NCI-H2227 treated with DMSO at 0.1 percent for 48 hours (cell line): ENCODE data around the gene MRPL36.
"Not testable (repeated sequence)": the region's sequence is repeated elsewhere in the genome, so short reads cannot be mapped to it uniquely, and the experiment has no call there.

Source experiments
- DNase-seq: peaks from one replicate; lab custom pipeline; 2025; lab: John Stamatoyannopoulos, UW

MRPL36 gene

DNA sequence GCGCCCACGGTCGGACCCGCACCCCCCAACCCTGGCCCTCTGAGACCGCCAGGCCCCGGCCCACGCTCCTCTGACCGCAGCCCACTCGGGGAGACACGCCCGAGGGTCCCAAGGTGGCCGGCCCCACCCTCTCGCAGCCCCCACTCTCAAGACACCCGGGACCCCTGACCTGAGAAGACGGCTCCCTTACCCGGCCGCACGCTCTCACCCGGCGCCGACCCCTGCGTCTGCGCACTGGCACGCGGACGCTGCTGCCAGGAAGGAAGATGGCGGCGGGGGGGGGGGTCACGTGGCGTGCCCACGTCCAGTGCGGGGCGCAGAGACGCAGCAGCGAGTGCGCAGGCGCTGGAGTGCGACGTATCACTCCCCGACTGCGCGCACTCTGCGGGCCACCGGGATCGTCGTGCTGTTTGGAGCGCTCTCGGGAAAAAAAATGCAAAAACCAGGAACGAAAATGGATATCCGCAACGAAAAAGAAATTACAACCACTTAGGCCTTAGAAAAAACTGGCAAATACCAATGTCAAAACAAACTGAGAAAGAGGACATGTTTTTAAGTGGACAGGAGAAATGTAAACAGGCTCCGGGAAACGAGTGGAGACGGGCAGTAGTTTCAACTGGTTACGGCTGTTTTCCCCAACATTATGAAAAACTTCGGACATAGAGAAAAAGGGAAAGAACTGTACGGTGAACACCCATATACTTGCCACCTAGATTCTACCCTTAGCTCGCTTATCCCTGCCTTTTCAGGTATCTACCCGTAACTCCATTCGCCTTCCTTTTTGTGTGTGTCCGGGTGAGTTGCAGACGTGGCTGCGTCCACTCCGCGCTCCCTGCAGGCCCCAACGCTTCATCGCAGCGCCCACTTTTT lies at the start of gene MRPL36:
Gene MRPL36 (minus strand): TSS at position 236 of the 870 bp plus-strand sequence. CDS start 902 bp downstream, outside the sequence.
- DNase-seq, result peak; percentile 86

DNA sequence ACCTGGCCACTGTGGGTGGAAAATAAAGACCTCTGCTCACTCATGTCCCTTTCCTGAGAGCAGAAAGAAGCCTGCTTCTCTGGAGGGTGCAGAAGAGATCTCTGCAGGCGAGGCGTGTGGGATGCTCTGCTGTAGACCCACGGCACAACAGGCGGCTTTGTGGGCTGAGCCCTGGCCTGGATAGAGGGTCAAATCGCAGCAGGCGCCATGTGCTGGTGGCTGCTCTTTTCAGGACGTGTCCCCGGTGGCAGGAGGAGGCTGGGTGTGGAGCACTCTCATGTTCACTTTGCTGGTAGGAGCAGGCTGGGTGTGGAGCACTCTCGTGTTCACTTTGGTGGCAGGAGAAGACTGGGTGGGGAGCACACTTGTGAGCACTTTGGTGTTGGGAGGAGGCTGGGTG lies 48.0 kb upstream of the MRPL36 start:
- DNase-seq, result no peak

DNA sequence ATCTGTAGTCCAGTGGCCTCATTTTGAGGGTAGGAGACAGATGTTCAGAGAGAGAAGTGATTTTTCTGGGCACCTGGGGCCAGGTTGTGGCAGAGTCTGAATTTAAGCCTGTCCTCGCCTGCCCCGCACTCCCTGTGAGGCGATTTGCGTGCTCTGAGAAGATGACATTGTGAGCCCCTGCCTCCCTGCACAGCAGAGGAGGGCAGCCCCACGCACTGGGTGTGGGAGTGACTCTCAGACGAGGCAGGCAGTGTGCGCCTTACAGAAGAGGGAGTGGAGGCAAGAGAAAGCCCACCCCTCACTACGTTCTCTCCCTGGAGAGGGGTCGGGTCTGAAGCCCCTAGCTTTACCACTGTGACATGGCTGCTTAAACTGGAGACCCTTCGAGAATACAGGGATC lies 47.4 kb upstream of the MRPL36 start:
- no peak for DNase-seq

DNA sequence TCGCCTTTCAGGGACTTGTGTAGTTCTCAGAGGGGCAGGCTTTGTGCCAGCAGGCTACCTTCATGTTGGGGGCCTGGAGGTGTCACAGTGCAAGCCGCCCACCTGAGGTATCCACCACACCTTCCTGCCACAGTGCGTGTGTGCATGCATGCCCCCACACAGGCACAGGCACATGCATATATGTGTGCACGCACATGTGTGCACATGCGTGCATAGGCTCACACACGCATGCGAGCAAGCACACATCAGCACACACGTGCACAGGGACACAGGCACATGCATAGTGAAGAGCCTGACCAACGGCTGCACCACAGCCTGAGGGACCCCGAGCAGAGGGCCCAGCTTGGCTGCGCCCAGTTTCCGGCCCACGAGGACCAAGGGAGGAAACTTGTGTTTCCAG lies 46.9 kb upstream of the MRPL36 start:
- DNase-seq, result no peak

DNA sequence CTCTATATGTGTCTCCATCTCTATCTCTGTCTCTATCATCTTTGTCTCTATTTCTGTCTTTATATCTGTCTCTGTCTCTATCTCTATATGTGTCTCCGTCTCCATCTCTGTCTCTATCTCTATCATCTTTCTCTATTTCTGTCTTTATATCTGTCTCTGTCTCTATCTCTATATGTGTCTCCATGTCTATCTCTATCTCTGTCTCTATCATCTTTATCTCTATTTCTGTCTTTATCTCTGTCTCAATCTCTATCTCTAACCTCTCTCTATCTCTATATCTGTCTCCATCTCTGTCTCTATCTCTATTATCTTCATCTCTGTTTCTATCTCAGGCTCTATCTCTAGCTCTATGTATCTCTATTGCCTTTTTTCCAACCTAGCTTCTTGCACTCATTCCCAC lies 46.1 kb upstream of the MRPL36 start:
- DNase-seq, result no peak

DNA sequence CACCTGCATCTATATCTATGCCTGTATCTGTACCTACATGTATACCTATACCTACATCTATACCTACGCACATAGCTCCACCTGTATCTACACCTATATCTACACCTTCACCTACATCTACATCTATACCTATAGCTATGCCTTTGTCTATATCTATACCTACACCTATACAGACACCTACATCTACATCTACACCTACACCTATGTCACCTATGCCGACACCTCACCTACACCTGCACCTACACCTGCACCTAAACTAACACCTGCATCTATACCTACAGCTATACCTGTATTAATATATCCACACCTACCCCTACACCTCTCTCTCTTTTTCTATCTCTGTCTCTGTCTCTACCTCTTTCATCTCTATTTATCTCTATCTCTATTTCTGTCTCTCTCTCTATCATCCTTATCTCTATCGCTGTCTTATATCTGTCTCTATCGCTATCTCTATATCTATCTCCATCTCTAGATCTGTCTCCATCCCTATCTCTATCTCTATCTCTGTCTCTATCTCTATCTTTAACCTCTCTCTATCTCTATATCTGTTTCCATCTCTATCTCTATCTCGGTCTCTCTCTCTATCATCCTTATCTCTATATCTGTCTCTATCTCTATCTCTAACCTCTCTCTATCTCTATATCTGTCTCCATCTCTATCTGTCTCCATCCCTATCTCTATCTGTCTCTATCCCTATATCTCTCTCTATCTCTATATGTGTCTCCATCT lies 45.2 kb upstream of the MRPL36 start:
- DNase-seq, result no peak

DNA sequence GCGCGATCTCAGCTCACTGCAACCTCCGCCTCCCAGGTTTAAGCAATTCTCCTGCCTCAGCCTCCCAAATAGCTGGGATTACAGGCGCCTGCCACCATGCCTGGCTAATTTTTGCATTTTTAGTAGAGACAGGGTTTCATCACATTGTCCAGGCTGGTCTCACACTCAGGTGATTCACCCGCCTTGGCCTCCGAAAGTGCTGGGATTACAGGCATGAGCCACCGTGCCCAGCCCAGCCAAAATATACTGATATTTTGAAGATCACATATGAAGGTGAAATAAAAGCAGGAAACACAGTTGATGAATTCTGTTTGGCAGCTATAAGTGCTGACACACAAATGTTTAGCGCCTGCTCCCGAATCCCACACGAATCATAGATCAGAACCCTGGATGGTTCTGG lies 44.1 kb upstream of the MRPL36 start:
- not testable (repeated sequence) for DNase-seq

DNA sequence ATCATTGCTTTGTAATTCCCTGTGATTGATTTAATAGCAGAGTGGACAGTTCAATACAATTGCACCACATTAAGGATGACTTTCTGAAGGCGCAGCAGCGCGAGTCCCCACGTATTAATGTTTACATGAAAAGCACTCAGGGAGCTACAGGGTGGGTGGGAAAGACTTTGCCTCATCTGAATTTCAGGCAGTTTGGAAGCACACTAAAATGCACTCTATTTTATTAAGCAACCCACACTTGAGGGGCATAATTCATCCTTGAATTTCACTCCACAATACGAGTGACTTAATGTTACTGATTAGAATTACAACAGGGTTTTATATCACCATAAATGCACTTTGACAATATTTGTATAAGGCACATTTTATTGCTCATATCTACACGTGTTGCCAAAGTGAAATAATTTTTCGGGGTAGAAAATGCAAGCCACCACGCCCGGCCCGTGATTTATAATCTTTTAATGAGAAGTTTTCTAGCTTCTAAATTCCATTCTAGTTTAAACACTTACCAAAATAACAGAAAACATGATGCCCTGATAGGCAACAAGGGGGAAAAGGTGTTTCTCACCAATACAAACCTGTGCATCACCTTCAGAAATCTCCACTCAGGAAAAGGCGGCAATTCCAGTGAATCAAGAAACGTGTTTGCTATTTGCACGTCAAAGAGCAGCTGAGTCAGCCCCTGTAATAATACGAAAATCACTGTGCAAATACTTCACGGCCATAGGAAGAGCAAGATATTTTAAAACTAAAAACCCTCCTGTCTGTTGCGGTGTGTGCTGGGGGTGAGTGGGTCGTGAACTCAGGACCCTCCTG lies 42.6 kb upstream of the MRPL36 start:
- DNase-seq, result no peak

DNA sequence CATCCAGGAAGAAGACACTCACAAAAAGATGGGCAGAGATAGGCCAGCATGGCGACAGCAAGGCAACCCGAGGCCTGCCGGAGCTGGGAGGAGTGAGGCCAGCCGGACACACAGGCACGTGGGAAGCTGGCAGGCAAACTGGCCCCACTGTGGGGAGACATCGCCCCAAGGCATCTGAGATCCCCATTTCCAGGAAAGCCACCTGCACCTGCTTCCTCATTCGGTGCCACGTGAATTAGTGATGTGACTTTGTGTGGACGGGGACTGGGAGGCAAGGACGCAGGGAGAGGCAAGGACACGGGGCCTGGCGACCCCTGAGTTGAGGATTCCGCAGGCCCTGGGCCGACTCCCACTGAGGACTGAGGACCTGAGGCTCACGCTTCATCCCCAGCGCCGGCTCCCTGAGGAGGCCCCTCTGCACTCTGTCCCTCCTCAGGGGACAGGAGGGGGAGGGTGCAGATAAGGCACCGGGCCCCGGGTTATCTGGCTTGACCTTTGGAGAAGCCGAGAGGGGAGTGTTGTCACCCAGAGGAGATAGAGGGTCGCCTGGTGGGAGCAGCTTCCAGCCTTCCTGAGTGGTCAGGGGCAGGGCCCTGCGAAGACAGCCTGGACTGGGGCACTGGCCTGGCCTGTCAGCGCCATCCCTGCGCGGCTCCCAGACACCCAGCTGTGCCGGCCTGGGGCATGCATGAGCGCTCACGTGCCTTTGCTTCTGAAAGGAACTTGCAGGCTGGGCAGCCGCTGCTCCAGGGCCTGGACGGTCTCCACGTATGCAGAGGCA lies 41.3 kb upstream of the MRPL36 start:
- DNase-seq, result no peak

DNA sequence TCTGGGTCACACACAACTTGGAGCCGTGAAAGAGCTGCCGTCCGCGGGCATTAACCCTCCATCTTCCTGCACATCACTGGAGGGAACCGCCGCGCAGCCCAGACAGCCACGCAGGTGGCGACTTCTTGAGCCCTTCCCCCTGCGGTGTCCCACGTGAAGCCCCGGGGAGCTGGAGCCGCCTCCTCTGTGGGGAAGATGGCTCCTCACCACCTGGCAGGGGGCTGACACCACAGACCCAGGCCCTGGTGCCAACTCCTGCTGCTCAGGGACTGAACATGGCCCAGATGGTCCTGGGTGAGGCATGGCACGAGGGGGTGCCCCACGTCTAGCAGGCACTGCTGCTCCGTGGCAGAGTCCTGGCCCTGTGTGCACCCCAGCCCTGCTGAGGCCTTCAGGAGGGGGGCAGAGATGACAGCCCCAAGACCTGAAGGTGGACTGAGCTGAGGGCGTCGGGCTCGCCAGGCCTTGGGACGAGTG lies 40.5 kb upstream of the MRPL36 start:
- DNase-seq, result no peak

DNA sequence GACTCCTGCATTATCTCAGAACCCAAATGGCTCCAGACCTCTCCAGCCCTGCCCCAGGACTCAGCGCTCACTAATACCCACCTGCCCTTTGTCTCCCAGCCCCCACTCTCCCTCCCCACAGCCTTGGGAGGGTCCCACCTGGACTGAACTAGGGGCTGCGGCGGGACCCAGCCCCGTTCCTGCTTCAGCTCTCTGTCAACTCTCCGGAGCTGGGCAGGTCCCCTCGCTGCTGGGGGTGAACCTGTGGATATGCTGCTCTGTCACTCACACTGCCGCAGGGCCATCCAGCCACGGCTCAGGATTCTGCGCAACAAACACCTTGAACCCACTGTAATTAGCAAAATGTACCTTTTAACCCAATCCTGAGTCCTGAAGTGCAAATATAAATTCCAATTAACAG lies 38.4 kb upstream of the MRPL36 start:
- DNase-seq, result no peak

DNA sequence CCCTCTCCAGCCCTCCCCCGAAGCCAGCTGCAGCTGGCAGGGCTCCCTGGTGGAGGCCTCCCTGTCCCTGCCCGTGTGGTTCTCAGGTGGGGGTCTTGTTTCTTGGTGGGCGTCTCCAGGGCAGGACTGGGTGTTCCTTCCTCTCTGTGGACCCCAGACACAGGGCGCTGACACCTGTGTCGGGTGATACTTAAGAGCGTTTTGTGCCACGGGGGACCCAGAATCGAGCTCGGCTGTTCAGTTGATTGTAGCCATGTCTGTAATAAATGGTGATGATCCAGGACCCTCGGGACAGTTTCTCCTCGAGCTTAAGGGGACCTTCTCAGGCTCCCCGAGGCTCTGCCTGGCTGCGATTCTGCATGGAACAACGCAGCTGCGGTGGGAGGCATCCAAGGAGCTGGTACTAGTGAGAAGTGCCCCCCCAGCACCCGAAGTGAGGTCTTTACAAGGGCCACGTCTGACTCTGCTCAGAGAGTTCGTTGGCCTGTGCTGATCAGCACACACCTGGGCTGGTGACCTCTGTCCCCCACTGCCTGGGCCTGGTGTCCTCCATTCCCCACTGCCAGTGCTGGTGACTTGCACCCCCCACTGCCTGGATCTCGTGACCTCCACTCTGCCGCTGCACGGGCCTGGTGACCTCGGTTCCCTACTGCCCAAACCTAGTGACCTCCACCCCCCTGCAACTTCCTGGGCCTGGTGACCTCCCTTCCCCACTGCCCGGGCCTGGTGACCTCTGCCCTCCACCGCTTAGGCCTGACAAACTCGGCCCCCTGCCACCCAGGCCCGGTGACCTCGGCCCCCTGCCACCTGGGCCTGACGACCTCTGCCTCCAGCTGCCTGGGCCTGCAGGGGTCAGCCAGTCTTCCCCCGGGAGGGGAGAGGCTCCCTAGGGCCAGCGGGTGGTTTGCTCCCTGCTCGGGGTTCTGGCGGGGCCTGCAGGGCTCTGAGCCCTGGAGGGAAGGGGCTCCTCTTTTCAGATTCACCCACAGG lies 37.5 kb upstream of the MRPL36 start:
- no peak for DNase-seq

DNA sequence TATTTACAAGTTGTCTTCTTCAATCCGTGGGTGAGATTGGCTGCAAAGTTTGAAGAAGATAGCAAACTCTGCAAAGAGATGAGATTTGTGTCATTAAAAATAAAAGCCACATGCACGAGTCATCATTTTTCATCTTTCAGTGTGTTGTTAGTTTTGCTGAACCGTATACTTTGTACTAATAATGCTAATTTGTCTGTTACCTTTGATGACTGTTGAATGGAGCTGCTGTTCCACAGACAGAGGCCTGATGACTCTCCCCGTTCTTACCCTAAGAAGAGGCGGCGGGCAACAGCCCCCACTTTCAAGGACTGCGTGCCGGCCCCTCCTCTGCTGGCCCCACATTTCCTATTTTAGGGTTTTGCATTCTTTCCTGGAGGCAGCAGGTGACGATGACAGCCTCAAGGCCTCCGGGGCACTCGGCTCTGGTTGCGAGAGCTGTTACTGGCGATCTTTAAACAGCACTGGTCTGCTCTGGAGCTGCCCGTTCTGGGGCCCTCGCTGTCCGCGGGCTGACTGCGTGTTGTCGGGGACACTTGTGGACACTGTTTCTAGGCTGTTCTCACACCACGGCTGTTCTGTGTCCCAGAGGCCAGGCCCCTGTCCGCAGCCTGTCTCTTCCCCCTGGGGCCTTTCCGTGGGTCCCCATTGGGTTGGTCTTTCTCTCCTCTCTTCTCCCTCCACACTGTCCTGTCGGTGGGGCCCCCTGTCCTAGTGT lies 36.7 kb upstream of the MRPL36 start:
- no peak for DNase-seq

DNA sequence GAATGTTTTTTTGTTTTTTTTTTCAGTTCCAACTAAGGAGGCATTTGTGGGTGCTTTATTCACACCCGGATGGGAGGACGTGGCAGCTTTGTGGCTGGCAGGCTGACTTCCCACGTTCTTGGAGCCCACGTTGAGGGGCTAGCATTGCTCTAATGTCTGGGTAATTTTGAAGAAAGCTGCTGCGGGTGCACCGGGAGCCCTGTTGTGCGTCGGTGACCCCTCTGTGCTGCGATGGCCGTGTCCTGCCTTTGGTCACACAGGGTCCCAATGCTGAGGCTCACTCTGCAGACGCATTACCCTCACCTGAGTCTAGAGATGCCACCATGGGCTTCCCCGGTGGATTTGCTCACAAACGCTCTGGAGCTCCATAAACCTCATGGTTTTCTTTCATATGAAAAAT lies 35.8 kb upstream of the MRPL36 start:
- no peak for DNase-seq

DNA sequence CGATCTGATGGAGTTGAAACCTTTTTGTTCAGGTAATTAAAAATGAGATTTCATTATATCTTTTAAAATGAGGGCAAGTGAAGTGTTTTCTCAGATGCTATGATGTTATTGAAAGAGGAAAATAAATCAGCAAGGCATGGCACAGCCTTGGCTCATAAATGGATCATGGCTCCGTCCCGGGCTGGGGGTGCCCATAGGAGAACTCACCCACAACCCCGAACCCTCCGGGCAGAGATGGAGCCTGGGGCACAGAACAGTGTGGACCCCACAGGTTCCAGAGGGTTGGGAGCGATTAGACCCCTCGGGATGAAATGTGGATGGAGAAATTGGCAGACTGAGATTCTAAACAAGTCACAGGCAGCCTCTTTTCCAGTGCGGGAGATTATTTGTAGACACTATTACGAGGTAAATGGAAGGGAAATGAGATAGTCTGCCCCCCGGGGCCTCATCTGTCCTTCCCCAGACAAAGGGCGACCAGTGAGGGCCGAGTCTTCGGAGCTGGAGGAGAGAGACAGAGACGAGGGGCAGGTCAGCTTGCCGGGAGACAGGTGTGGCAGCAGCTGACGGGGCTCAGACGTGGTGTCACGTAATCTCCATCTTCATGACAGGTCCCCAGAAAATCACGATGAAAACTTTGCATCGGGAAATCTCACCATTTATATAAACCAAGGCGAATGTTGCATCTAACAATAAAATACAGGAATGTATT lies 35.2 kb upstream of the MRPL36 start:
- no peak for DNase-seq

DNA sequence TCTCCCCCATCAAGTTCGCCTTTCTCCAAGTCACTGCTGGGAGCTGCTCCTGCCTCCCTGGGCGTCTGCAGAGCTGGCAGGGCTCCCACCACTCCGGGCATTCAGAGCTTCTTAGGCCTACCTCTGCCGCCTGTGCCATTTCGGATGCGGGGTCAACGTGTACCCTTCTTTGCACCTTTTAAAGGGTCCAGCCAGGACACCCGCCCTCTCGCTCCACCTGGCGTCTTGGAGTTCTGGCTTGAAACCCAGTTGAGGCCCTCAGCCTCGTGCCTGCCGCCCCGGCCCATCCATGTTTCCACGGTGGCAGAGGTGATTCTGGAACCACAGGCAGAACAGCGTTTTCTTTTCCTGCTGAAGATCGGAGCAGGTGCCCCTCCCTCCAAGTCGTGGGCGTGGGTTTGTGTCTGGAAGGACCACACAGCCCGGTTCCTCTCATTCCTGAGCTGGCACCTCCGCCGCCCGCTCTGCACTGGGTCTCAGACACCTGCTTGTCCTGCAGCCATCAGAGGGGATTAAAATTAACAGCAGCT lies 34.5 kb upstream of the MRPL36 start:
- DNase-seq, result no peak

DNA sequence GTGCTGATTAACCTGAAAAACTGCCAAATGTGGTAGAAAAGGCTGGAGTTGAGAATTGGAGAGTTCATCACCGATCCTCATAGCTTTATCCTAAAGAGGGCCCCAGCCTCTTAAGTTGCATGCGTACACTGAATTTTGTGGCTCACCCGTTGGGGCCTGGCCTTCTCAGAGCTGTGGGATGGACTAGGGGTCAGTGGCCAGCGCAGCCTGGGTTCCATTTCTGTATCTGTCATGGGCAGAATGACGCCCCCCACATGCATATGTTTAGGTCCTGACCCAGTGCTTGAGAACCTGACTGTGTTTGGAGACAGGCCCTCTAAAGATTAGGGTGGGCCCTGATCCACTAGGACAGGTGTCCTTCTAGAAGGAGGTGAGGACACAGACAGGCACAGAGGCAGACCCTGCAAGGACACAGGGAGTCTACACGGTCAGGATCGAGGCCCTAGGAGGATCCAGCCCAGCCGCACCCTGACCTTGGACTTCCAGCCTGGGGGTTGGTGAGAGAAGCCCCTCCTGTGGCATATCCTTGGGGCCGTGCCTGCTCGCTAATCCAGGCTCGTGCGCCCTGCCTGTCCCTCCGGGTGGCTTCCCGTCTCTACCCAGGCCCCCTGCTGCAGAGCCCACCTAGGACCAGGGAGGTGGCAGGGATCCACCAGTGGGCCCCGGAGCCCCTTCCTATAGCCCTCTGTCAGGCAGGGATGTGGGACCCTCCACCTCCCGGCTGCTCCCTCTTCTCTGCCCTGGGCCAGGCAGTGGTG lies 33.8 kb upstream of the MRPL36 start:
- DNase-seq, result no peak
